ENCODE data around the gene USE1.

Gene USE1

DNA sequence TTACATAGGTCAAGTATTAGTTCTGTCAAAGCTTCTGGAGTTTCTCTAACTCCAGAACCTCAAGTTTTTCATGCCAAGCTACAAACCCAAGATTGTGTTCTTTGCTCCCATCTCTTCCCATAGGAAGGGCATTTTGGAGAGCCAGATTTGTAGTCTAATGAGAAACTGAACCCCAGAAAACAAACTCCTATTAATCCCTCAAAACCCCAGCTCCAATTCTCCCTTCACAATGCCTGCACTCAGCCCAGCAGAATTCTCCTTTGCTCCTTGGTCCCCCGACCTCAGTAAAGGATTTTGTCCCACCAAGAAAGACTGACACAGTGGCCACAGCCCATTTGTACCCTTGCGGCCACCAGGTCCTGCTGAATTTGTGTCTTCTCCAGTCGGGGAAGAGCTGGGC is 41.0 kb downstream of the USE1 start:
- DNase-seq (ENCODE audit: low read depth in 3 of 3), result no peak

DNA sequence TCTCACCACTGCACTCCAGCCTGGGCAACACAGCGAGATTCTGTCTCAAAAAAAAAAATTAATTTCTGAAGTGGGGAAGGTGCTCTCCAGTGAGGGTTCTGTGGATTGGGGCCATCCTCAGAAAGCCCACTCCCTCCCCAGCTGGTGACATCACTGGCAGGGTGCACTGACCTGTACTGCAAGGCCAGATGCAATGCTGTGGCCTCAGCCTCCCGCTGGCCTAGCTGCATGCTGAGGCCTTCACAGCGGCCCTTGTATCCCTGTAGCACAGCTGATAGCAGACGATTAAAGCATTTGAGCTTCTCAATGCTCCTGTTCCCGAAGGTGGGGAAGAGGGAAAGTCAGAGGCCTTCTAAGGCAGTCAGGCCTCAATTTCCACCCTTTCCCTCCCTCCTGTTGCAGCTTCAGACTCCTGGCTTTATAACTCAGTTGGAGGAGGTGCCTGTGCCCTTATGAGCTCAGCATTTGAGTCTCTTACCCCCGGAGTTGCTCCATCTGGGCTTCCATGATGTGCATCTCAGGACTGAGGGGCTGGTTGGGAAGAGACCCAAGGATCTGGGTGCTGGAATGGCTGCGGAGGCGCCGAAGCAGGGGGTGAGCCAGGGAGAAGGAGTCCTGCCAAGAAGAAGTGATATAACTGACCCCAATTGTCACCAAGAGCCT is 44.1 kb downstream of the USE1 start:
- DNase-seq (ENCODE audit: low read depth in 3 of 3), result no peak

- no peak for DNase-seq (ENCODE audit: low read depth in 3 of 3)
These were observed 44.8 kb downstream of the USE1 start for GRCh38 chr19:17259934-17260333.

DNA sequence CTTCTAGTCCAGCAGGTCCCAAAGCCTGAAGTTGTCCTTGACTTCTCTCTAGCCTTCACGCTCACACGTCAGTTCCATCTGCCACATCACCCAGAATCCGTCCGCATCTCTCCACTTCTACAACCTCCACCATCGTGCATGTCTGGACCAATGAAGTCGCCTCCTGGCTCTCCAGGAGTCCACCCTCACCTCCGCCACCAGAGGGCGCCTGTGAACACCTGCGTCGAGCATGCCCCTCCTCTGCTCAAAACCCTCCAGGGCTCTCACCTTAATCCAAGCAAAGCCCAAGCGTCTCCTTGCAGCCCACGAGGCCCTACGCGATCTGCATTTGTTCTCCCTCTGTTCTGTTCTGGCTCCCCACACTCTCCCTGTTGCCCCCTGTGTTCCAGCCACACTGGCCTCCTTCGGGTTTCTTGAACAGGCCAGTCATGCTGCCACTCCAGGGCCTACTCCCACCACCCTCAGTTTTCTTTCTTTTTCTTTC is 45.7 kb downstream of the USE1 start:
- peak; percentile 85 to 88 (median 86) for DNase-seq (ENCODE audit: low read depth in 3 of 3)

DNA sequence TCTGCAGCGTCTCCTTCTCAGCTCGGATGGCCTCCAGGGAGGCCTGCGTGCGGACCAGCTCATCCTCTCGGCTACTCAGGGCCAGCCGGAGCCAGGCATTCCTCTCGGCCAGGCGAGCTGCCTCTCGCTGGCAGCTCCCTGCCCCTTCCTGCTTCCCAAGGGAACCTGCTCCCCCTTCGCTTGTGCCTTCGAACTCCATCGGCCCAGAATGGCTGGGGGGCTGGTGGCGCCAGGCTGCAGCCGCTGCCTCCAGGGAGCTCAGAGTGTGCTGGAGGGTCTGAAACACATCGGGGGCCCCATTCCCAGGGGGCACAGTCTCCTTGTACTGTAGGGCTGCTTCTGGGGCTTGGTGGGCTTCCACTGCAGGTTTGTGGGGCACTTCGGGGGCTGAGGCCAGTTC is 47.4 kb downstream of the USE1 start:
- DNase-seq (ENCODE audit: low read depth in 3 of 3), result no peak

GRCh38 chr19:17263712-17264640 is 48.8 kb downstream of the USE1 start:
- DNase-seq (ENCODE audit: low read depth in 3 of 3), result no peak

GRCh38 chr19:17264641-17264979 is 49.5 kb downstream of the USE1 start, which contains the start of gene USHBP1:
Gene USHBP1 (minus strand): TSS chr19:17264745. CDS start chr19:17264299, 446 bp downstream.
- DNase-seq (ENCODE audit: low read depth in 3 of 3), result no peak

DNA sequence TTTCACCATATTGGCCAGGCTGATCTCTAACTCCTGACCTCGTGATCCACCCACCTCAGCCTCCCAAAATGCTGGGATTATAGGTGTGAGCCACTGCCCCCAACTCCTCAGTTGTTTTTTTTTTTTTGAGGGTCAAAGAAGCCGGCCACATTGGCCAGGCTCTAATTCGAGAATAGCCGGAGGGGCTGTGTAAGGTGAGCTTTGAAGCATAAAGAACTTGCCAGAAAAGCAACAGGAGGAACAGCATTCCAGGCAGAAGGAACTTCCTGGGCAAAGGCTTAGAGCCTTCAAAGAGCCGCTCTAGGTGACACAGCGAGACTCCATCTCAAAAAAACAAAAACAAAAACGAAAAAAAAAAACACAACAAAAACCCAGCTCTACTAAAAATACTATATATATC is 50.9 kb downstream of the USE1 start:
- no peak for DNase-seq (ENCODE audit: low read depth in 3 of 3)

GRCh38 chr19:17266589-17266974 is 51.4 kb downstream of the USE1 start:
- no peak for DNase-seq (ENCODE audit: low read depth in 3 of 3)

DNA sequence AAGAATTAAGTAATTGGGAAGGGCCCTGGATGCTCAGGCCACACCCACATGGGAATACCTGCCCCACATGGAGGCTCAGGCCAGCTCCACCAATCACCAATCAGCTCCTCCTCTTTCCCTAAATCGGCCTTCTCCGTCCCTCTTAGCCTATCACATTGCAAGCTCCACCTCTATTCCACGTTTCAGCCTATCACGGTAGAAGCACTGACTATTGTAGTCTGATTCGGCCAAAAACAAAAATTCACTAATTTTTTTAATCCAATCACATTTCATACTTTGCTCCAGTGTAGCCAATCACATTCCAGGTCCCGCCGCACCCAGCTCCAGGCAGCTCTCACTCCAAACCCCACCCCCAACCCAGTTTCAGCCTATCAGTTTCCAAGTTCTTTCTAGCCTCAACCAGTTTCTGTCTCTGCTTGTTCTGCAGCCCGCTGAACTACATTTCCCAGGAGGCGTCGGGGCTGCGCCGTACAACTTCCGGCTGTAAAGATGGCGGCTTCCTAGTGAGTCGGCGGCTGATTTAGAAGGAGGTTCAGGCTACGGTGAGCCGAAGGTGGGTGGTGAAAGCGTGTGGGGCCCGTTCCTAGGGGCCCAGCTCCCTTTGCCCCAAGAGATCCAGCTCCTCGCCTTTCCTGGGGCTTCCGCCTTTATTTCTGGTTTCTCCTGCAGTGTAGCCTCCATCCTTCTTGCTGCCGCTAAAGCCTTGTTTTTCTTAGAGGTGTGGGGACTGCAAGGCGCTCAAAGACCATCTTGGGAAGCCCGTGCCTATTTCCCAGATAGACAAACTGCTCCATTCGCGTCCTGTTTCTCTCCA is 52.0 kb downstream of the USE1 start, which contains the start of gene BABAM1:
BABAM1 (plus strand) TSS at position 469 of the 814 bp plus-strand sequence. CDS start 1,364 bp downstream, outside the sequence.
- peak; percentile 86 to 96 (median 95) for DNase-seq (ENCODE audit: low read depth in 3 of 3)

DNA sequence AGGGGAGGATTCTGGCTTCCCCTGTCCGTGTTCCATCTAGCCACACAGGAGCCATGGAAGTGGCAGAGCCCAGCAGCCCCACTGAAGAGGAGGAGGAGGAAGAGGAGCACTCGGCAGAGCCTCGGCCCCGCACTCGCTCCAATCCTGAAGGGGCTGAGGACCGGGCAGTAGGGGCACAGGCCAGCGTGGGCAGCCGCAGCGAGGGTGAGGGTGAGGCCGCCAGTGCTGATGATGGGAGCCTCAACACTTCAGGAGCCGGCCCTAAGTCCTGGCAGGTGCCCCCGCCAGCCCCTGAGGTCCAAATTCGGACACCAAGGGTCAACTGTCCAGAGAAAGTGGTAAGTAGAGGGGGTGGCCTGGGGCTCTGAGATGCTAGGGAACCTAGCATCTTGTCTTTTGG is 53.6 kb downstream of the USE1 start:
- DNase-seq (ENCODE audit: low read depth in 3 of 3), result no peak

Data from stimulated activated CD4-positive, alpha-beta T cell treated with anti-CD3 and anti-CD28 coated beads, TNF-alpha, amount 100 ng/mL, for 48 hours (primary cell).